ENCODE measurements around the gene CFHR1.
"Not testable (repeated sequence)": the region's sequence is repeated elsewhere in the genome, so short reads cannot be mapped to it uniquely, and the experiment has no call there.

CFHR1 gene

GRCh38 chr1:196819531-196819930 lies at the start of gene CFHR1:
TSS of gene CFHR1 (plus strand) at chr1:196819731. CDS start at chr1:196819845, 114 bp downstream.
- DNase-seq = not testable (repeated sequence)

DNA sequence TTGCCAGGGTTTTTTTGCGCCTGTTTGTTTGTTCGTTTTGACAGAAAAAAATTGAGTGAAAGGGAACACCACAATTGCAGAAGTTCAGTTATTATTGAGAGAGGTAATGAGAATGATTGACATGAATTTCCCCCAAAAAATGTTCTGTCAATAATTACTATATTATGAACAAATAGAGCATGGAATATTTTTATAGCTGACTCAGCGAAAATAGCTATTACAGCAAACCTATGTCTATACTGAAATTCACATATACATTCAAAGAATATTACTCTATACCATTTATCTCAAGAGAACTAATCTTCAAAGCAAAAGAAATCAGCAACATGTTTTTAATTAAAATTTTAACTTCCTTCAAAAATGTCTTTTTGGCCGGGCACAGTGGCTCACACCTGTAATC lies 49.7 kb upstream of the CFHR1 start:
- not testable (repeated sequence) for DNase-seq

DNA sequence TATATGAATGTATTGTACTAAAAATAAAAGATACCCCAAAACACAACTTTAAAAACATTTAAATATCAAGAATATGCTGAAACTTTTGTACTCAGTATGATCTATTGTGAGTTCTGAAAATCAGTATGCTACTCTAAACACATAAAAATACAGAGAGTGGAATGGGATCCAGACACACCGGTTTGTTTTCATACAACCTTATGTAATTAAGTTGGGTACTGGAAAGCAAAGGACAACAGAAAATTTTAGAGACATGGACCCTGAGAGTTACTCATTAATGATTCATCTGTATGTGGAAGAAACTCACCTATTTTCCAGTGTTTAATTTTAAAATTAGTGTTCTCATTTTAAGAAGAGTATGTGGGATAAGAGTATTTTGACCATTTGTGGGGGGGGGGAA lies 45.8 kb upstream of the CFHR1 start:
- no peak for DNase-seq

GRCh38 chr1:196774175-196774574 lies 45.4 kb upstream of the CFHR1 start:
- no peak for DNase-seq

DNA sequence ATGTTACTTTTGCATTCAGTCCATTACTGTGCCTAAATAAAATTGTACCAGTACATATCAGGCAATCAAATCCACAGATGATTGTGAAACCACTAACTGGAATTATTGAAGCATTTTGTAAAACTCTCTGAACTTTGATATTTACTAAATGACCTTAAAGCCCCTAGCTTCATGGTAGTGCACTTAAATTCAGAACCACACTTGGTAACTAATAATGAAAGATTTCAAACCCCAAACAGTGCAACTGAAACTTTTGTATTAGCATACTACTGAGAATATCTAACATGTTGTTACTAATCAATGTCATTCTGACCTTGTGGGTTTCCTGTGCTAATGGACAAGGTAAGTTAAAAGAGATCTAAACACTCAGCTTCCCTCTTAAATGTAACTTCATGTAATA lies 44.9 kb upstream of the CFHR1 start, which contains the start of gene CFHR3:
Gene CFHR3 (plus strand): TSS at position 238 of the 400 bp plus-strand sequence. CDS start 47 bp downstream, at position 285.
- no peak for DNase-seq

DNA sequence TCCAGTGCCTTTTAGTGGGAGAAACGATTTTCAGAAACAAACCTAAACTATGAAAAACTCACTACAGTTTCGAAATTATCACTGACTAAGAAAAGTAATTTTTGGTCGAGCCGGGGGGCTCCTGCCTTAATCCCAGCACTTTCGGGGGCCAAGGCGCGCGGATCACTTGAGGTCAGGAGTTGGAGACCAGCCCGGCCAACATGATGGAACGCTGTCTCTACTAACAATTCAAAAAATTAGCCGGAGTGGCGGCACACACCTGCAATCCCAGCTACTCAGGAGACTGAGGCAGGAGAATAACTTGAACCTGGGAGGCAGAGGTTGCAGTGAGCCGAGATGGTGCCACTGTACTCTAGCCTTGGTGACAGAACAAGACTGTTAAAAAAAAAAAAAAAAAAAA lies 41.9 kb upstream of the CFHR1 start:
- no peak for DNase-seq

DNA sequence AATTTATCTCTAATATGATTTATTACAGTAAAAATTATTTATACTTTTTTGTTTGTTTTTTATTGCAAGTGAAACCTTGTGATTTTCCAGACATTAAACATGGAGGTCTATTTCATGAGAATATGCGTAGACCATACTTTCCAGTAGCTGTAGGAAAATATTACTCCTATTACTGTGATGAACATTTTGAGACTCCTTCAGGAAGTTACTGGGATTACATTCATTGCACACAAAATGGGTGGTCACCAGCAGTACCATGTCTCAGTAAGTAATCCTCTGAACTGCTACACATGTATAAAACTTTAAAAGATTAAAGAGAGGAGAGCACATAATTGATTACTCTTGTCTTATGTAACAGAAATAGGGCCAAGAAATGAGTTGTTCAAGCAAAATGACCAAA lies 40.4 kb upstream of the CFHR1 start:
- no peak for DNase-seq

DNA sequence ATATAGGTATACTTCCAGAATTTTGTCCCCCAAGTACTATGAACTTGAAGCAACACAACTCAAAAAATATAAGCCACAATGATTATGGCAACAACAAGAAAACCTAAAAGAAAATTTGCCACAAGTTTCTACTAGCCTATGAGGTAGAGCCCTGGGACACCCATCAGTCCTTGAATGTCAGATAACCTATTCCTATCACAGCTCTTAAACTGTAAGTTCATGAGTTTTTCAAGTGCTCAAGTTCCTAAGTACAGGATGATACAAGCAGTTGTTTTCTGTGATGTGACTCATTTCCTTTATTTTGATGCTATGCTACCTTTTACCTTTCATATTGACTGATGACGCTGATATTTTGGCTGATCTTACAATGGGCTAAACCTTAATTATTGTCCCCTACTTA lies 28.3 kb upstream of the CFHR1 start:
- DNase-seq = not testable (repeated sequence)

DNA sequence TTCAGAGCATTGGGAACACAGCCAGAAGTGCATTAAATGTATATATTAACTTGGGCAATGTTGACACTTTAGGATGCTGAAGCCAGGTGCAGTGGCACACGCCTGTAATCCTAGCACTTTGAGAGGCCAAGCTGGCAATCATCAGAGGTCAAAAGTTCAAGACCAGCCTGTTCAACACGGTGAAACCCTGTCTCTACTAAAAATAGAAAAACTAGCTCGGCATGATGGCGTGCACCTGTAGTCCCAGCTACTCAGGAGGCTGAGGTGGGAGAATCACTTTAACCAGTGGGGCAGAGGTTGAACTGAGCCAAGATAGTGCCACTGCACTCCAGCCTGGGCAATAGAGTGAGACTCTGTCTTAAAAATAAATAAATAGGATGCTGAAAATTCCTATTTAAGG lies 25.4 kb upstream of the CFHR1 start:
- DNase-seq = not testable (repeated sequence)

- DNase-seq = no peak
Observed at GRCh38 chr1:196797891-196798290, 21.6 kb upstream of the CFHR1 start.

DNA sequence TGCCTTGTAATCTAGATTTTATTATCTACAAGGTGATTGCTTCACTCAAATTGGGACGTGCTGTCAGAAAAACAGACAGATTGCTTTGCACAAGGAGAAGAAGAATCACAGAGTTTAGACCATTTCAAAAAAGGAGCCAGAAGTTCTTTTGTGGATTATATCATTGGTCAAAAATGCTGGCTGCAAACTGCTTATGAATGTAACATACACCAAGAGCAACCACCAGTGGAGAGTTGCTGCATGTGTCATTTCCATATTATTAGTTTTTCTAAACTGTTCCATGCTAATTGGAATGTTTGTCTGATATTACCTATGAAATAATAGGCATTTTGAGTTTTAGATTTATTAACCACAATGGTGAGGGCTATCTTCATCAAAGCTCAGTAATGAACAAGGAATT lies 17.6 kb upstream of the CFHR1 start:
- not testable (repeated sequence) for DNase-seq

- DNase-seq = no peak
Observed at GRCh38 chr1:196808529-196809235, 10.8 kb upstream of the CFHR1 start.

GRCh38 chr1:196817442-196817841 lies 2.1 kb upstream of the CFHR1 start:
- not testable (repeated sequence) for DNase-seq

DNA sequence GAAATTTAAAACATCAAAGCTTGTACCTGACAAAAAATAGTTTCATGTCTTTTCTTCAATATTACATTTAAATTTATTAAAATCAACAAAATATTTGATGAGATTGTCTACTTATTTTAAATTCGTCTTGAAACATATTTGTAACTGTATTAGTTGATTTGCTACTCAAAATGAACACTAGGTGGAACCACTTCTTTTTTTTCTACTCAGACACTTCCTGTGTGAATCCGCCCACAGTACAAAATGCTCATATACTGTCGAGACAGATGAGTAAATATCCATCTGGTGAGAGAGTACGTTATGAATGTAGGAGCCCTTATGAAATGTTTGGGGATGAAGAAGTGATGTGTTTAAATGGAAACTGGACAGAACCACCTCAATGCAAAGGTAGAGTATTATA lies 8.3 kb downstream of the CFHR1 start:
- DNase-seq = not testable (repeated sequence)

GRCh38 chr1:196849613-196850492 lies 30.3 kb downstream of the CFHR1 start:
- not testable (repeated sequence) for DNase-seq

GRCh38 chr1:196856053-196856452 lies 36.5 kb downstream of the CFHR1 start:
- no peak for DNase-seq

DNA sequence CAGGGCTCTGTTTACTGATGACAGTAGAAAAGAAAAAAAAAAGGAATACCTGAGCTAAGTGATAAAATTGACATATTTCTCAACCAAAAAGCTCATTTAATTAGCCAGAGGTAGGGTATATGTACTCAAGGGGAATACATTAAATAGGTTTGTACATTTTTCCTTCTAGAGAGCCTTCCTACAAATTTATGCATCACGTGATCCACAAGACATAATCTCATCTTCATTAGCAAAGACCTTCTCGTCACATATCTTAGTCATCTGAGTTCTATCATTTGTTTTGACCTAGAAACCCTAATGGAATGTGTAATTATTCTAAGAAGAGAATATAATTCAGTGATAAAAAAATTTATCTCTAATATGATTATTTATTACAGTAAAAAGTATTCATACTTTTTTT lies 37.7 kb downstream of the CFHR1 start:
- DNase-seq = no peak

- no peak for DNase-seq
Observed at GRCh38 chr1:196858811-196859210, 39.3 kb downstream of the CFHR1 start.

GRCh38 chr1:196860323-196860884 lies 40.9 kb downstream of the CFHR1 start:
- DNase-seq = no peak

- DNase-seq = no peak
Observed at GRCh38 chr1:196861429-196861828, 41.9 kb downstream of the CFHR1 start.

DNA sequence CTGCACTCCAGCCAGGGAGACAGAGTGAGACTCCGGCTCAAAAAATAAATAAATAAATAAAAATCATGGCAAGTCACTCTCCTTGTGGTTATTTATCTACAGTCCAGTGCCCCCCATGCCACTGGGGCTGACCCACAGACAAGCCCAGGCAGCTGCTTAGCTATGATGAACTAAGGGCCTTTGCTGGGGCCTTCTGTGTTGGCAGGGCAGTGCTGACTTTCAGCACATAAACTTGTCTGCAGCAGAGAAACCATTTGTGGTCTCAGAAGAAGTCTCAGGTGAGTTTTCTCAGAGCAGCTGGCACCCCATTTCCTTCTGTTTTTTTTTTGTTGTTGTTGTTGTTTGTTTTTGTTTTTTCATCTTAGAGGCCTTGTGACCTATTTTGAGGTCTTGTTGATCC lies 47.4 kb downstream of the CFHR1 start:
- DNase-seq = no peak

- DNase-seq = no peak
Observed at GRCh38 chr1:196873385-196873784, 53.9 kb downstream of the CFHR1 start.

DNA sequence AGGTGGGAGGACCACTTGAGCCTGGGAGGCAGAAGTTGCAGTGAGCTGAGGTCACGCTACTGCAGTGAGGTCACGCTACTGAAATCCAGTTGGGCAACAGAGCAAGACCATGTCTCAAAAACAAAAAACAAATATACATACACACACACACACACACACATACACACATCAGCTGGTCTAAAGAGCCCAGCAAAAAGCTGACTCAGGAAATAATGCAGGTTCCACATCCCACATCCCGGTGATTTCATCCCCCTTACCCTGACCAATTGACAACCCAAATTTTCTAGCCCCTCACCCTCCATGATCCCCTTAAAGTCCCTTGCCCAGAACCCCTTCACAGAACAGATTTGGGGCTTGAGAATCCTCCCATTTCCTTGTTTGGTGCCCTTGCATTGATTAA lies 56.4 kb downstream of the CFHR1 start:
- no peak for DNase-seq

DNA sequence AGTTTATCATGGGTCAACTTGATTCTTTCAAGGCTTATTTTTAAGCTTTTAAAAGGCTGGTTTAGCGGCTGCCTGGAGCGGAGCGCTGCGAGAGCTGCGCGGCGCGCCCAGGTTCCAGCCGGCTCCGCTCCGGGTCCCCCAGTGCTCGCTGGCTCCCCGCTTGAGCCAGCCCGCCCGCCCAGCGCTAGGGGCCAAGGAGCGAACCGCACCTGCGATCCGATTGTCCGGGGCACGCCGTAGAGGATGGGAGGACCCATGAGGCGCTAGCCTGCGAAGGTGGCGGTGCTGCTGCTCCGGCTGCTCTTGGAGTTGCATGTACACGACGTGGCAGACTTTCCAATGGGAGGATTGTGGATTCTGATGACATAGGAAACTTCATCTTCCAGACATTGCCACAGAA lies 58.4 kb downstream of the CFHR1 start:
- DNase-seq = no peak
